ENCODE measurements around the gene MYCN. TPM values are rescaled to one million over a fixed set of nuclear protein-coding genes. Genes with fewer than 3 reads are reported as not detected.

Gene MYCN
- total and polyA plus RNA-seq, 4 donors, result 0.16 to 1.3 TPM; not detected in 2

DNA sequence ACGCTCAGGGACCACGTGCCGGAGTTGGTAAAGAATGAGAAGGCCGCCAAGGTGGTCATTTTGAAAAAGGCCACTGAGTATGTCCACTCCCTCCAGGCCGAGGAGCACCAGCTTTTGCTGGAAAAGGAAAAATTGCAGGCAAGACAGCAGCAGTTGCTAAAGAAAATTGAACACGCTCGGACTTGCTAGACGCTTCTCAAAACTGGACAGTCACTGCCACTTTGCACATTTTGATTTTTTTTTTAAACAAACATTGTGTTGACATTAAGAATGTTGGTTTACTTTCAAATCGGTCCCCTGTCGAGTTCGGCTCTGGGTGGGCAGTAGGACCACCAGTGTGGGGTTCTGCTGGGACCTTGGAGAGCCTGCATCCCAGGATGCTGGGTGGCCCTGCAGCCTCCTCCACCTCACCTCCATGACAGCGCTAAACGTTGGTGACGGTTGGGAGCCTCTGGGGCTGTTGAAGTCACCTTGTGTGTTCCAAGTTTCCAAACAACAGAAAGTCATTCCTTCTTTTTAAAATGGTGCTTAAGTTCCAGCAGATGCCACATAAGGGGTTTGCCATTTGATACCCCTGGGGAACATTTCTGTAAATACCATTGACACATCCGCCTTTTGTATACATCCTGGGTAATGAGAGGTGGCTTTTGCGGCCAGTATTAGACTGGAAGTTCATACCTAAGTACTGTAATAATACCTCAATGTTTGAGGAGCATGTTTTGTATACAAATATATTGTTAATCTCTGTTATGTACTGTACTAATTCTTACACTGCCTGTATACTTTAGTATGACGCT lies 5.8 kb downstream of the MYCN start:
- TF ChIP-seq HNF4G (IDR thresholded peaks at IDR 0.05) (no peak), SP1 (IDR thresholded peaks at IDR 0.05) (no peak), HNF4A (conservative IDR thresholded peaks at IDR 0.05) (no peak), JUND (IDR thresholded peaks at IDR 0.05) (no peak), MAX (IDR thresholded peaks at IDR 0.05) (no peak), RAD21 (IDR thresholded peaks at IDR 0.05) (no peak), REST (IDR thresholded peaks at IDR 0.05) (no peak), CTCF (IDR thresholded peaks at IDR 0.05; ENCODE audit: low read depth, low read length, missing input control) (no peak), TAF1 (conservative IDR thresholded peaks at IDR 0.05) (no peak), GABPA (IDR thresholded peaks at IDR 0.05 in 1 of 2, conservative IDR thresholded peaks at IDR 0.05 in 1 of 2) (no peak), NR2F2 (IDR thresholded peaks at IDR 0.05) (no peak), FOXA1 (IDR thresholded peaks at IDR 0.05) (no peak), YY1 (IDR thresholded peaks at IDR 0.05) (no peak), ZBTB33 (IDR thresholded peaks at IDR 0.05) (no peak), FOXA2 (IDR thresholded peaks at IDR 0.05) (no peak)
- TF ChIP-seq, protein P1, sequence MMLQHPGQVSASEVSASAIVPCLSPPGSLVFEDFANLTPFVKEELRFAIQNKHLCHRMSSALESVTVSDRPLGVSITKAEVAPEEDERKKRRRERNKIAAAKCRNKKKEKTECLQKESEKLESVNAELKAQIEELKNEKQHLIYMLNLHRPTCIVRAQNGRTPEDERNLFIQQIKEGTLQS (IDR thresholded peaks at IDR 0.05), result no peak
- DNase-seq (ENCODE audit: low spot score), result no peak
- no peaks in the 10 kb centered on the region for H3K9me3 ChIP-seq (ENCODE audit: control insufficient read depth in 4 of 4, low read length in 3 of 4)
- H3K27ac ChIP-seq (ENCODE audit: low read depth in 1 of 2, low read length in 2 of 2), result no peak overlapping the region
- H3K4me3 ChIP-seq (ENCODE audit: low read depth in 1 of 3, low read length in 3 of 3), result no peak overlapping the region
- 89% methylated on average over 17 of the region's 17 CpGs for WGBS
- H3K4me1 ChIP-seq (ENCODE audit: control insufficient read depth in 4 of 4, insufficient read depth in 4 of 4, low read length in 3 of 4), result peaks cover 14 to 32% (median 18%) of the 10 kb centered on the region in 4 donors
- H3K36me3 ChIP-seq (ENCODE audit: control insufficient read depth in 4 of 4, insufficient read depth in 3 of 4, low read depth in 1 of 4, low read length in 3 of 4), result peaks cover 0 to 2% (median 0%) of the 10 kb centered on the region in 4 donors
- no peaks in the 10 kb centered on the region for H3K27me3 ChIP-seq (ENCODE audit: control insufficient read depth in 4 of 4, insufficient read depth in 4 of 4, low read length in 3 of 4)
- no peak overlapping the region for H3K9ac ChIP-seq (ENCODE audit: low read depth in 1 of 2, low read length in 2 of 2)
